PC-9 (cell line): ENCODE results near the gene USP24.

Experiments used
- CTCF ChIP-seq: fragments of 200-600 bp; sonication (generic); conservative IDR thresholded peaks from 2 replicates; pipeline ENCODE4 v1.6.1; 2017; ENCODE audit warnings: mixed run types, antibody characterized with exemption, mild to moderate bottlenecking, moderate library complexity
- EZH2 ChIP-seq: fragments of 200-600 bp; sonication (generic); IDR thresholded peaks from 2 replicates; pipeline ENCODE4 v1.8.0; 2017; ENCODE audit warnings: antibody characterized with exemption, low read depth

GRCh38 chr1:55156093-55156492 is 59.1 kb downstream of the USP24 start:
- TF ChIP-seq CTCF (no peak), EZH2 (no peak)
